PFSK-1 (cell line): Measurements from ENCODE around the gene SPAG5.

Source experiments
- FOXP2 ChIP-seq: optimal IDR thresholded peaks from 2 replicates; pipeline ENCODE3; 2011; ENCODE audit warnings: borderline replicate concordance, control low read depth, inconsistent platforms; ENCODE audit not compliant: insufficient read depth; ENCODE audit errors: extremely low read length, extremely low read depth
- POLR2AphosphoS5 ChIP-seq: IDR thresholded peaks from 2 replicates; pipeline ENCODE4 v1.6.1; 2012; ENCODE audit warnings: low read depth, mild to moderate bottlenecking, control low read depth, low read length, moderate library complexity
- SIN3A ChIP-seq: IDR thresholded peaks from 2 replicates; pipeline ENCODE4 v1.6.1; 2012; ENCODE audit warnings: mild to moderate bottlenecking, low read length, moderate library complexity, borderline replicate concordance; ENCODE audit not compliant: insufficient read depth
- TAF1 ChIP-seq: IDR thresholded peaks from 2 replicates; pipeline ENCODE4 v1.6.1; 2012; ENCODE audit warnings: low read length, control low read depth, borderline replicate concordance; ENCODE audit not compliant: insufficient read depth
- TF ChIP-seq, protein P1 (sequence below), 2 experiments: IDR thresholded peaks; 2 replicates each; pipeline versions ENCODE4 v1.6.1 to v1.8.0; 2011 to 2012; ENCODE audit warnings: low read depth in 2 of 2, low read length in 2 of 2, control low read depth in 1 of 2, inconsistent platforms in 1 of 2, mild to moderate bottlenecking in 1 of 2, moderate library complexity in 1 of 2; ENCODE audit not compliant: insufficient read depth in 1 of 2

The SPAG5 gene

DNA sequence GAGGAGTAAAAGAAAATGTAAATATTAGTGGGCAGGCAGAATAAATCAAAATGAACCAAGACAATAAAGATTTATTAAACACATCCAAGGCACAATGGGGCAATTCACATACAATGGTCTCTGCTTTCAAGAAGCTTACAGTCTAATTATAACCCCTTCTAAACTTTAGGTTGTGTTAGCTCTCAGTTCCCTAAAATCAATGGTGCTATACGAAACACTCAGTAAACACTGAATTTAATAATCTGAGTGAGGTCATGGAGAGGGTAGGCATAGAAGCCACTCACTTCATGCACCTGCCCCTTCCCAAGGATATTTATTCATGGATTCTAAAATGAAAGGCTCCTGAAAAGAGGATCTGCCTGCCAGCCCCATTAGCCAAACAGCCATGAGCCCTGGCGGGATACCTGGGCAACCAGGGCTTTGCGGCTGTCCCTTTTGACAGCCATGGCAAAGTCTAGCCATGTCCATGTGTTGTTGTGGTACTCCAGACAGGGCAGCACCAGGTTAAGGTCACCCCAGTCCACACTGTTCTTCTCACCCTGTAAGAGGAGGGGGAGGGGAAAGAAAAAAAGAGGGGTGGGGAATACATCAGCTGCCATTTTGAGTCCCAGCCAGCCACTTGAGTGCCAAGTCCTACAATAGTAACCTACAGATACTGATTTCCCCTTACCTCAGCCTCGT, 16.6 kb upstream of the SPAG5 start:
- no peak for TF ChIP-seq TAF1
- TF ChIP-seq POLR2AphosphoS5 = no peak
- TF ChIP-seq, protein P1, sequence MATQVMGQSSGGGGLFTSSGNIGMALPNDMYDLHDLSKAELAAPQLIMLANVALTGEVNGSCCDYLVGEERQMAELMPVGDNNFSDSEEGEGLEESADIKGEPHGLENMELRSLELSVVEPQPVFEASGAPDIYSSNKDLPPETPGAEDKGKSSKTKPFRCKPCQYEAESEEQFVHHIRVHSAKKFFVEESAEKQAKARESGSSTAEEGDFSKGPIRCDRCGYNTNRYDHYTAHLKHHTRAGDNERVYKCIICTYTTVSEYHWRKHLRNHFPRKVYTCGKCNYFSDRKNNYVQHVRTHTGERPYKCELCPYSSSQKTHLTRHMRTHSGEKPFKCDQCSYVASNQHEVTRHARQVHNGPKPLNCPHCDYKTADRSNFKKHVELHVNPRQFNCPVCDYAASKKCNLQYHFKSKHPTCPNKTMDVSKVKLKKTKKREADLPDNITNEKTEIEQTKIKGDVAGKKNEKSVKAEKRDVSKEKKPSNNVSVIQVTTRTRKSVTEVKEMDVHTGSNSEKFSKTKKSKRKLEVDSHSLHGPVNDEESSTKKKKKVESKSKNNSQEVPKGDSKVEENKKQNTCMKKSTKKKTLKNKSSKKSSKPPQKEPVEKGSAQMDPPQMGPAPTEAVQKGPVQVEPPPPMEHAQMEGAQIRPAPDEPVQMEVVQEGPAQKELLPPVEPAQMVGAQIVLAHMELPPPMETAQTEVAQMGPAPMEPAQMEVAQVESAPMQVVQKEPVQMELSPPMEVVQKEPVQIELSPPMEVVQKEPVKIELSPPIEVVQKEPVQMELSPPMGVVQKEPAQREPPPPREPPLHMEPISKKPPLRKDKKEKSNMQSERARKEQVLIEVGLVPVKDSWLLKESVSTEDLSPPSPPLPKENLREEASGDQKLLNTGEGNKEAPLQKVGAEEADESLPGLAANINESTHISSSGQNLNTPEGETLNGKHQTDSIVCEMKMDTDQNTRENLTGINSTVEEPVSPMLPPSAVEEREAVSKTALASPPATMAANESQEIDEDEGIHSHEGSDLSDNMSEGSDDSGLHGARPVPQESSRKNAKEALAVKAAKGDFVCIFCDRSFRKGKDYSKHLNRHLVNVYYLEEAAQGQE (IDR thresholded peaks at IDR 0.05; ENCODE audit: insufficient read depth in 1 of 2, low read depth in 2 of 2, low read length in 2 of 2) = no peak
- no peak for TF ChIP-seq SIN3A
- no peak for TF ChIP-seq FOXP2

DNA sequence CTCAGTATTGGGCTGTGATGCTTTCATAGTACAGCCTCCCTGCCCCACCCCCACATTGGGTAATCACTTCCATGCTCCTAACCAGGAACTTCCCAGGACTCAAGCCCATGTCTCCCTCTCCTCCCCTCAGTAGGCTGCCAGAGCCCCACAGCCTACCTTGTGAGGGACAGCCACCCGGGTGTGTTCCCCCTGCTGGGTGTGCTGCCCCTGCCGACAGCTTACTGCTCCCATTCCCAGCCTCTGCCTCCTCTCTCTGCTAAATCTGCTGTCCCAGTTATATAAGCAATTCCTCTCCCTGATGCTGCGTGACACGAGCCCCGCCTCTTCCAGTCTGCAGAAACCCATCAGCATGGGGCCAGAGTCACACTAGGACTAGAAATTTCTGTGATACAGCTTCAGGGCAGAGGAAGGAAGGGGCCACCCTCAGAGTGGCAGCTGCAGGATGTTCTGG, 15.1 kb upstream of the SPAG5 start, which contains the start of gene RSKR:
Gene RSKR, minus strand, starts transcription at position 255 of the 451 bp plus-strand sequence. Its CDS starts 24 bp downstream, at position 231.
- no peak for TF ChIP-seq TAF1
- TF ChIP-seq, protein P1 (IDR thresholded peaks at IDR 0.05; ENCODE audit: insufficient read depth in 1 of 2, low read depth in 2 of 2, low read length in 2 of 2) = no peak
- no peak for TF ChIP-seq SIN3A
- no peak; the same call in 1 of the 2 replicates for TF ChIP-seq POLR2AphosphoS5

DNA sequence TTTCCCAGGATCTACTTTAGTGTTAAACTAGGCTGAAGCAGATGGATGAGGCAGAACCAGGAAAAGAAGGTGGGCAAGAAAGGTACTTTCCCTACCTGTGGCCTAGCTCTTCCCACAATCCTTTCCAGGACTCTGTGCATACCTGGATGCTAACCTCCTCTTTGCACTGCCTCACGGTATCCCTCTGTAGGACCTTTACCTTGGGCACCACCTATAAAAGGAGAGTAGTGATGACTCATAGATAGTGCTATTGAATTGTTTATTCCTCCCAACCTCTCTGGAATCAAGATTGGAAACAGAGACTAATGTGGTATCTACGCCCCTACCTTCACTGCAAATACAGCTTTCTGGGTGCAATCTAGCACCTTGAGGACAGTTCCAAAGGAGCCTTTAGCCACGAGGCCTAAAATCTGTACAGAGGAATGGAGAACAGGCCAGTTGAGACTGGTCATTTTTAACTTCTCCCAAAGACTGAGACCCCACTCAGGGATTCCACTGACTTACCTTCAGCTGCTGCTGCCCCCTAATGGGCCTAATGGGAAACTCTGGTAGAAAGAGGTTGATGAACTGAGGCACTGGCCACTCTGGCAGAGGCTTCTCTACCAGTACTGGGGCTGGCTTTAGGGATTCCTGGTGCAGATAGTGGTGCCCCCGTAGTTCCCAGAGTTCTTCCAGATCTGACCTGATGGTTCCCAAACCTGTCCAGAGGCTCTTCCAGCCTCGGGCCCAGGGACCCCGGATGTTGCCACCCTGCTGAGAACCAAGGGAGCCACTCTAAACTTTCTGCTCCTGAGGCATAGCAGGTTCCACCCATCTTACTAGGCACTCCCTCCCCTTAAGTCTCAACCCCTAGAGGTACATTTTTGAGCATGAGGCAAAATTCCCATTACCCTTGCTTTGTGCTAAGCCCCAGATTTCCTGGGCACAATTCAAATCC, 14.4 kb upstream of the SPAG5 start:
- TF ChIP-seq TAF1 (no peak), POLR2AphosphoS5 (no peak), SIN3A (no peak), FOXP2 (no peak)
- TF ChIP-seq, protein P1 (IDR thresholded peaks at IDR 0.05; ENCODE audit: insufficient read depth in 1 of 2, low read depth in 2 of 2, low read length in 2 of 2) = no peak

DNA sequence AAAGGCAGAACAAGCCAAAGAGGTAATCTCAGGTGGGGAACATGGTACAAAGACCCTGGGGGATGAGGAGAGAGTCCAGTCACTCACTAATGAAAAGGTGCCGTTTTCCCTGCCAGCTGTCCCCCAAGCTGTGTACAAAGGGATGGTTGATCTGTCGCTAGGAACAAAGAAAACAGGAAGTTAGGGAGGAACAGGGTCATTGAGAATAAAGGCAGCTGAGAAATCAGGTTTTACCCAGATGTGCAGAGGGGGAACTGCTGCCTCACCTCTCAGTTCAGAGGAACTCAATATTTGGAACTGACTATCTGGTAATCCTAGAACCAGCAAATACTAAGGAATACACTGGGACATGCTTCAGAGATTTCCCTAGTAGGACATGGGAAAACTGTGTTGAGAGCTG, 13.7 kb upstream of the SPAG5 start:
- no peak for TF ChIP-seq TAF1

DNA sequence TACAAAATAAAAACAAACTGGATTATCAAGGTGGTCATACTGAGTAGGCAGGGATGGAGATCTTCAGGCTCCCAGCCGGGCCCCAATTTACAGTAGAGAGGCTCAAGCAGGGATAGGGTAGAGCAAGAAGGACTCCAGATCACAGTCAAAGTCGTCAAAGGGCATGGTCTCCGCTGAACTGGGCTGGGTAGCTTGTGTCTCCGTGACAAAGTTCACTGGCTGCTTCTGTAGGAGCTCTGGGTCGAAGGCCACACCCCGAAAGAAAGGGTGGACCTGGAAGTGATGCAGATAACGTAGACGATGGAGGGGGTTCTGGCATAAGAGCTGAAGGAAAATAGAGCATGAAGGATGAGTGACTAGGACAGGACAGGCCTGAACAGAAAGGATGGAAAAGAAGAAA, 11.6 kb upstream of the SPAG5 start:
- TF ChIP-seq POLR2AphosphoS5 (no peak; the same call in 1 of the 2 replicates), TAF1 (no peak), FOXP2 (no peak), SIN3A (no peak)
- TF ChIP-seq, protein P1 (IDR thresholded peaks at IDR 0.05; ENCODE audit: insufficient read depth in 1 of 2, low read depth in 2 of 2, low read length in 2 of 2) = no peak
